GM18498 (cell line): ENCODE measurements around the gene MAP2K1.
"Not testable (repeated sequence)": the region's sequence is repeated elsewhere in the genome, so short reads cannot be mapped to it uniquely, and the experiment has no call there.

Source experiments
- ATAC-seq: cut with Tn5 transposase; IDR thresholded peaks from one replicate; pipeline ENCODE4 v1.9.1; 2021; ENCODE audit warnings: mild to moderate bottlenecking, moderate library complexity; ENCODE audit not compliant: unreplicated experiment

The MAP2K1 gene

GRCh38 chr15:66472176-66472999 is 85.7 kb downstream of the MAP2K1 start:
- peak; percentile 89 for ATAC-seq

DNA sequence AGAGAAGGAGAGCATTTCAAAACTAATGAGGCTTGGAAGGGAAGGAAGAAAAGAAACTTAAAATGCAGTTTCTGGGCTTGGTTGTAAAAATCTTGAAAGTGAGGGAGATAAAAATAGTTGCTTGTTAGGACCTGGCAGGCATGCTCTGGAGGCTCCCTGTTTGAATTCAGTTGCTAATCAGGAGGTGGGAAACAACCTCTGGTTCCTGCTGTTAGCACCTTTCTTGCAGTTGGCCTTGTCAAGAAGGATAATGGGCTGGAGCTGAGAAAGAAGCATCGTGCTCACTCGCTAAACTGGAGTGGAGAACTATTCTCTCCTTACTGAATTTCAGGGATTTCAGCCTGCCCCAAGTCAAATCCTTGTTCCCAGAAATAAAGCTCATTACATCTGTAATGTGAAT is 87.4 kb downstream of the MAP2K1 start:
- no peak for ATAC-seq

DNA sequence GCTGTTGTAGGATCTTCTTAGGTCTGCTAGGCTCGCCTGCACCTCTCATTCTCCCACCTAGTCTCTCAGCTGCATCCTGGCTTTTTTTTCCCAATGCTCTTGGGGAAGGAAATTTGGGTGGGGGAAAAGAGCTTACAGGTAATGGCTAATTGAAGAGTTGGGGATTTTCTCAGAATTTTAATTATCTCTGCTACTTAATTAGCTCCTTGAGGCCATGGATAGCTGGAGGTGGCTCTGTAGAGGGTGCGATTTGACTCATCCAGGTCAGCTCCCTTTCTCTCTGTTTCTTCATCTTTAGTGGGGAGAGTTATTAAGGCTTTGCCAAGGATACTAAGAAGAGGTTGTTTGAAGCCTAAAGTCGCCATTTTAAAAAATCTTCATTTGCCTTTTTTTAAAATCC is 88.3 kb downstream of the MAP2K1 start:
- ATAC-seq, result no peak

DNA sequence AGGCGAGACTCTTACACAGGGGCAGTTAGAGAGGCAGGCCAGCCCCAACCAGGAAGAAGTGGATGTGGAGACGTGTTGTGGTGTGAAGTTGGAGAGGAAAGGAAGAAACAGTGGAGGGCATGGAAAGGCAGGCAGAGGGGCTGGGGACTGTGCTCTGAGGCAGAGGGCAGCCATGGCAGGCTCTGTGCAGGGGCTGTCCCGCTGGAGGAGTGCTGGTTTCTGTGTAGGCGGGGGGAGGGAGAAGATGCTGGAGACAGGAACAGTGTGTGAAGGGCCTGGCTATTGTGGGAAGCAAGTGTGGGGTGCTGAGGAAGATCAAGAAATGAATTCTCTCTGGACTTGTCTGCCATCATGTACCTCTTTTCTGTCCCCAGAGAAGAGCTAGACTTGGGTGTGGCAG is 89.8 kb downstream of the MAP2K1 start:
- ATAC-seq, result no peak

DNA sequence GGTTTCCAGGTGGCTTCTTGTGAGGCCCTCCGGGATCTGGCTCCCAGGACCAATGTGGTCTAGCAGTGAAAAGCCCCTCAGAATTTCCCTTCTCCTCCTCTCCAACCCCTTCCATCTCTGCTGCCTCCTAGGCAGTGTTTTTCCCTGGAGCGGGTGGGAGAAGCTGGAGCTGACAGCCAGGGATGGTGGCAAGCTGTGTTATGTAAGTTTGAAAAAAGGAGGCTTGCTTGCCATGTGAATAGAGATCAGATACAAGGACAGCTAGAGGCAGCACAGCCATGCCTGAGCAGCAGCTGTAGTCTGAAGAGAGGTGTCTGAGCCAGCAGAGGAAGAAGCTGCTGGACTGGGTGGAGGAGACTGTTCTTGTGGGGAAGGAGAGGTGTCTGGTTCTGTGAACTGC is 90.3 kb downstream of the MAP2K1 start:
- no peak for ATAC-seq

DNA sequence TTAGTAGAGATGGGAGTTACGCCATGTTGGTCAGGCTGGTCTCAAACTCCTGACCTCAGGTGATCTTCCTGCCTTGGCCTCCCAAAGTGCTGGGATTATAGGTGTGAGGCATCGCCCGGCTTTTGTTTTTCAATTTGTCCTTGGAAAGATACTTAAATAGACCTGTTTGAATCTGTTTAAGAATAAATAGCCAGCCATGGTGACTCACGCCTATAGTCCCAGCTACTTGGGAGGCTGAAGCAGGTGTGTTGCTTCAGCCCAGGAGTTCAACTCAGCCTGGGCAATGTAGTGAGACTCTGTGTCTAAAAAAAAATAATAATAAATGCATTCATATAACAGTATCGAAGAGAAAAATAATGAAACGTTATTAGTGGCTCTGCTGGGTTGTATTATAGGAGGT is 93.6 kb downstream of the MAP2K1 start:
- ATAC-seq, result no peak

- ATAC-seq, result no peak
Observed at GRCh38 chr15:66481107-66481856, 94.6 kb downstream of the MAP2K1 start.

- no peak for ATAC-seq
Observed at GRCh38 chr15:66482539-66482938, 95.8 kb downstream of the MAP2K1 start.

DNA sequence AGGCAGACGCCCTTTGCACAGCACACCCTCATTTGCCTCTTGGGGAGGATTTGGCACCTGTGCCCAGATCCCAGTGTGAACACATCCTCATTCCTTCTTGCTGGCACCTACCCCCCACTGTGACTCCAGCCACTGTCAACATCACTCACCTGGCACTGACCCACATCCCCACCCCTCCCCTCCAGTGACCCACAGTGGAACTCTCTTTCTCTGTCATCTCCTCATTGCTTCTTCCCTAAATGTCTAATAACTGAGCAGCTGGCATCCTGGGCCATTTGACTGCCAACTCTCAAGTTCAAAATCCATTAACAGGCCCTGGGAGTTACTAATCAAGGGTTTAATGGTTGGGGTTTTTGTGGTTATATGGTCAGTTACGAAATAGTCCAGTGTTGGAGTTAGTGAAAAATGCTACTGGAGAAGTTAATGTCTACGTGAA is 96.4 kb downstream of the MAP2K1 start:
- ATAC-seq, result no peak

- ATAC-seq, result no peak
Observed at GRCh38 chr15:66484539-66485112, 97.9 kb downstream of the MAP2K1 start.

DNA sequence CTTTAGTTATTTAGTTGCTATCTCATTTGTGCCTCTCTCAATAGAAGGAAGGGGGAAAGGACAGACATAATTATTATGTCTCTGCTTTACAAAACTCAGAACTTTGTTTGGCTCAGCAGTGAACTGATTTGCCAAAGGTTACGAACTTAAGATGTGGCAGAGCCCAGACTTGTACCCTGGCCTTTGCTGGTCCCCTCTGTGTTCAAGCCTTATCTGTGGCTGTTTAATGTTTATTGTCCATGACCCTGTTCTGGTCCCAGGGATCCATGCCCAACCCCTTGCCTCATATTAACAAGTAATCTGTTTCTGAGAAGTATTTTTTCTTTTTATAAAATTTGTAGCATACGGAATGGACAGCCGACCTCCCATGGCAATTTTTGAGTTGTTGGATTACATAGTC is 100.2 kb downstream of the MAP2K1 start:
- no peak for ATAC-seq

DNA sequence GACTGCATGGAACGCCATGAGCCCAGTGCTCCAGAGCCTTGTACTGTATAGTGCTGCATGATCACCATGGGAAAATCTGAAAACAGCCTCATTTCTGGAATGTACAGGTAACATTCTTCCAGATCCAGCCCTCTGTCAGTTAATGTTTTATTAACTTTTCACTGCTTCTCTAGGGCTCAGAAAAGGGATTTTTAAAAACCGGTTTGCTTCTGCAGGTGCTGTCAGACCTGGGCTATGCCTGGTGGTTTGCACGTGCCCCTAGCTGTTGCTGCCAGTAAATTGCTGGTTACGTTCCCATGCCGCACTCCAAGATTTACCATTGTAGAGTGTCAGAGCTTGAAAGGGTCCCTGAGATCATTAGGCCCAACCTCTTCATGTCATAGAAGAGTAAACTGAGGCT is 101.8 kb downstream of the MAP2K1 start:
- no peak for ATAC-seq

DNA sequence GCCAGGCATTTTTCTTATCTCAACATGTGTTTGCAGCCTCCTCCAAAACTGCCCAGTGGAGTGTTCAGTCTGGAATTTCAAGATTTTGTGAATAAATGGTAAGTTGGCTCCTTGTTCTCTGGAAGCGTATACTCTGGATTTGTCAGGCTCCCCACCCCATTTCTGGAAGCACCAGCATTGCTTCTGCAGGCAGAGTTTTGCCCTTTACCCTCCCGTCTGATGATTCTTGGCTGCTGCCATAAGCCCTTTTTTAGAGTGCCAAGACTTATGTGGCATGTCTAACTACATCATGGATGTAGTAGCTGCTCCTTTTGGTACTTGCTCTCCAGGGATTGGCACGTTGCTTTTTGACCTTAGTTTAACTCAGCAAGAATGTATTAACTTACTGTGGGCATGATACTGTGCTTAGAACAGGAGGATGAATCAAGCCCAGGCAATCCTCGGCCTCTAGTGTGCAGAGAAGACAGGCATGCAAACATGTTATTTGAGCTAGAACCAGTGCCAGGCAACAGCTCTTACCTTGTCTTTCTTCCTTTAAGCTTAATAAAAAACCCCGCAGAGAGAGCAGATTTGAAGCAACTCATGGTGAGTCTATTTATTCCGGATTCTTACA is 102.6 kb downstream of the MAP2K1 start:
- ATAC-seq, result no peak

DNA sequence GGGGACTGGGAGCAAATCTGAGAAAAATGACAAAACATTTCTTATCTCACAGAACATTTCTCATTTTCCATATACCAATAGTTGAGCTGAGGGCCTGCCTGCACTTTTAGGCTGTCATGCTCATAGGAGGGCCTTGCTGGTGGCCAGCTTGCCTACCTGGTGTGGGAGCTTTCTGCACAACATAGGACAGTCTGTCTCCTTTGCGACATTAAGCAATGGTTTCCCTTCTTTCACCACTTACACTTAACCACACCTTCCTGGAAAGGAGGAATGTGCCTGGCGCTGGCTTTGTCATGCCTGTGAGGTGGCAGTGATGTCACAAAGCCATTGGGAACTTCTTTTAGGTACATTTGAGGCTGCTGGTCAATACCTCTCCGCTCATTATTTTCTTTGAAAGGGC is 105.1 kb downstream of the MAP2K1 start:
- ATAC-seq, result no peak

DNA sequence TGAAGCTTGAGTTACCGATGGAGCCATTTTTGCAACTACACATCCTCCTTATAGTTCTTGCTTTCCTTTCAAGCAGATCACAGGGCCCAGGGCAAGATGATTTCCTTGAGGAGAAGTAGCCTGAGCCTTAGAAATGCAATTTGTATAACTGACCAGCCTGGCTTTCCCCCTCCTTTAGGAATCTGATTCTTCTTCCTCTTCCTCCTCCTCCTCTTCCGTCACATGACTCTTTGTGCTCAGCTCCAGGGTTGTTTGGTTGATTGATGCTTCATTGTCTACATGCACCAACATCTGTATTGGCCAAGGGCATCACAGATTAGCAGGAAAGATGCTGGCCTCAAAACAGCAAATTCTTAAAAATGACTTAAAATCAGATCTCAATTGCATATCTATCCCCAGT is 107.5 kb downstream of the MAP2K1 start:
- no peak for ATAC-seq

DNA sequence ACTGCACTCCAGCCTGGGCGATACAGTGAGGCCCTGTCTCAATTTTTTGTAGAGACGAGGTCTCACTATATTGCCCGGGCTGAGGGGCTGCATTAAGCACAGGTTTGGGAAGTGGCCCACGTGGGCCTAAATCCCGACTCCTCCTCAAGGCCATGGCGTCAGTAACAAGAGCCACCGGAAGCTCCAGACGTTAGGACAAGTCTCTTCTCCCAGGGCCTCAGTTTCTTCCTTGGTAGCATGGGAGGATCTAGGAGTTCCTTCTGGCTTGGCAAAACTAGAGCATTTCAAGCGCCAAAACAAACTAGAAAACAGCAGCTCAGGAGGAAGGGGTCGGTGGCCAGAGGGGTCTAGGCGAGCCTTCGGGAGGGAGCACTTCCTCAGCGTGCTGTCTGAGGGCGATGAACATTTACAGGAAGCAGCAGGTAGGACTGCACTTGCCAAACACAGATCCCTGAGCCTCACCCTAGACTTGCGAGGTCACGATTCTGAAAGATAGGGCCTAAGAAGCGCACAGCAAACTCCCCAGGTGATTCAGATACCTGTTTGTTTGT is 110.3 kb downstream of the MAP2K1 start:
- peak; percentile 21 for ATAC-seq

- peak; percentile 90 for ATAC-seq
Observed at GRCh38 chr15:66497502-66498455, 111.1 kb downstream of the MAP2K1 start, which contains the start of gene SNAPC5. SNAPC5 (minus strand) TSS chr15:66497762; CDS start chr15:66497731, 31 bp downstream.

- ATAC-seq, result no peak
Observed at GRCh38 chr15:66498501-66499386, 112.0 kb downstream of the MAP2K1 start.

DNA sequence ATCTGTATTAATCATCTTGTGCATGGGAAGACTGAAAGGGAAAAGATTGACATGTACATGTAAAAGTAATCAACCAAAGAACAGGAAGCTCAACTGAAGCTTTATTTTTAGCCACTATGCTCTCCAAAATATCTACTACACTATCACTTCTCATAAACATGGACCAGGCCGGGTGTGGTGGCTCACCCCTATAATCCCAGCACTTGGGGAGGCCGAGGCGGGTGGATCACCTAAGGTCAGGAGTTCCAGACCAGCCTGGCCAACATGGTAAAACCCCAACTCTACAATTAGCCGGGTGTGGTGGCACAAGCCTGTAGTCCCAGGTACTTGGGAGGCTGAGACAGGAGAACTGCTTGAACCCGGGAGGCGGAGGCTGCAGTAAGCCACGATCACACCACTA is 113.6 kb downstream of the MAP2K1 start:
- not testable (repeated sequence) for ATAC-seq
